GM21717 (cell line): ENCODE data around the gene SFXN4.
"Not testable (repeated sequence)": the region's sequence is repeated elsewhere in the genome, so short reads cannot be mapped to it uniquely, and the experiment has no call there.

Source experiments
- ATAC-seq: cut with Tn5 transposase; IDR thresholded peaks from one replicate; pipeline ENCODE4 v1.9.1; 2021; ENCODE audit warnings: mild to moderate bottlenecking, moderate library complexity; ENCODE audit not compliant: unreplicated experiment

Gene SFXN4

GRCh38 chr10:119149157-119149556 is 16.4 kb downstream of the SFXN4 start:
- ATAC-seq: no peak

- ATAC-seq: no peak
These were observed 21.9 kb downstream of the SFXN4 start for GRCh38 chr10:119143657-119144056.

GRCh38 chr10:119140603-119141245 is 24.8 kb downstream of the SFXN4 start:
- ATAC-seq: no peak

GRCh38 chr10:119139464-119140067 is 25.9 kb downstream of the SFXN4 start:
- ATAC-seq: no peak

GRCh38 chr10:119138346-119139306 is 26.9 kb downstream of the SFXN4 start:
- no peak for ATAC-seq

- ATAC-seq: not testable (repeated sequence)
These were observed 27.6 kb downstream of the SFXN4 start for GRCh38 chr10:119137878-119138277.

GRCh38 chr10:119136084-119136483 is 29.4 kb downstream of the SFXN4 start:
- ATAC-seq: no peak

GRCh38 chr10:119135513-119135881 is 30.0 kb downstream of the SFXN4 start:
- ATAC-seq: no peak

GRCh38 chr10:119133949-119134348 is 31.6 kb downstream of the SFXN4 start:
- ATAC-seq: no peak

GRCh38 chr10:119132521-119133345 is 32.8 kb downstream of the SFXN4 start:
- no peak for ATAC-seq

- peak; percentile 64 for ATAC-seq
These were observed 33.8 kb downstream of the SFXN4 start for GRCh38 chr10:119131512-119132240.

GRCh38 chr10:119129721-119130120 is 35.8 kb downstream of the SFXN4 start:
- no peak for ATAC-seq

GRCh38 chr10:119125942-119126341 is 39.6 kb downstream of the SFXN4 start:
- ATAC-seq: no peak

GRCh38 chr10:119120875-119121274 is 44.6 kb downstream of the SFXN4 start:
- no peak for ATAC-seq

- ATAC-seq: peak; percentile 83
These were observed 45.1 kb downstream of the SFXN4 start for GRCh38 chr10:119120413-119120867.

GRCh38 chr10:119119400-119119799 is 46.1 kb downstream of the SFXN4 start:
- ATAC-seq: no peak

- ATAC-seq: no peak
These were observed 47.3 kb downstream of the SFXN4 start for GRCh38 chr10:119118231-119118630.

GRCh38 chr10:119116326-119116951 is 49.1 kb downstream of the SFXN4 start:
- ATAC-seq: no peak

GRCh38 chr10:119115926-119116325 is 49.6 kb downstream of the SFXN4 start:
- ATAC-seq: no peak
